NCI-H187 (cell line): ENCODE measurements around the gene NCK2.

Experiments used
- DNase-seq, 2 experiments: peaks; one replicate each; lab custom pipeline; 2025; lab: John Stamatoyannopoulos, UW

NCK2 gene

DNA sequence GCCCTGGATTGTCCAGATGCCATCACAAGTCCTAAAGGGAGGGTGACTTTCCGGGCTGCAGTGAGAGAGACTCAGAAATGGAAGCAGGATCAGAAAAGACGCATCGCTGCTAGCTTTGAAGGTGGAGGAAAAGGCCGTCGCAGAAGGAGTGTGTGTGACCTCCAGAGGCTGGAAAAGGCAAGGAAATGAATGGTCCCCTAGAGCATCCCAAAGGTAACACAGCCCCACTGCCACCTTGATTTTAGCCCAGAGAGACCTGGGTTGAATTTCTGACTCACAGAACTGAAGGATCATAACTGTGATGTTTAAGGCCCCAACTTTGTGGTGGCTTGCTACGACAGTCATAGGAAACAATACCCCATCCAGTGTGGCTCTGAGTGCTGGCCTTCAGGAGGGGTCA, 8.6 kb upstream of the NCK2 start:
- DNase-seq = no peak

DNA sequence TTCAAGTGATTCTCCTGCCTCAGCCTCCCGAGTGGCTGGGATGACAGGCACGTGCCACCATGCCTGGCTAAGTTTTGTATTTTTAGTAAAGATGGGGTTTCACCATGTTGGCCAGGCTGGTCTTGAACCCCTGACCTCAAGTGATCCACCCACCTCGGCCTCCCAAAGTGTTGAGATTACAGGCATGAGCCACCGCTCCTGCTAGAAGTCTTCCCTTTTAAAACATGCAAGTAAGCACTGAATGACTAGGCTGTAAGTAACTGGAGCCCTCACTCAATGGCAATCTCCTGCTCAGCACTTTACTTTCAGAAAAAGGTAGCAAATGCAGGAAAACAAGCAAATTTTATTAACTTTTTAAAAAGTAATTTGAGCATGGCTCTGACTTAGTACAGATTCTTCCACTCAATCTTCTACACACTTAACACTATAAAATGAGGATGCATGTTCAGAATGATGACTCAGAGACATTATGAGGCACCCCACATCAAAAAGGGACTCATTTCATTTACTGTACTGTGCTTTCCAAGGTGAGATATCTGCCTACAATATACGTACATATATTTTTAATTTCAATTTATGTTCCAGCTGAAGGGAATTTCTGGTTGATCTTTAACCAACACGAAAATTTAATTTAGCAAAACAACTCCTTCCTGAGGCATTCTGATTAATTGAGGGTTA, 6.6 kb upstream of the NCK2 start:
- no peak for DNase-seq

DNA sequence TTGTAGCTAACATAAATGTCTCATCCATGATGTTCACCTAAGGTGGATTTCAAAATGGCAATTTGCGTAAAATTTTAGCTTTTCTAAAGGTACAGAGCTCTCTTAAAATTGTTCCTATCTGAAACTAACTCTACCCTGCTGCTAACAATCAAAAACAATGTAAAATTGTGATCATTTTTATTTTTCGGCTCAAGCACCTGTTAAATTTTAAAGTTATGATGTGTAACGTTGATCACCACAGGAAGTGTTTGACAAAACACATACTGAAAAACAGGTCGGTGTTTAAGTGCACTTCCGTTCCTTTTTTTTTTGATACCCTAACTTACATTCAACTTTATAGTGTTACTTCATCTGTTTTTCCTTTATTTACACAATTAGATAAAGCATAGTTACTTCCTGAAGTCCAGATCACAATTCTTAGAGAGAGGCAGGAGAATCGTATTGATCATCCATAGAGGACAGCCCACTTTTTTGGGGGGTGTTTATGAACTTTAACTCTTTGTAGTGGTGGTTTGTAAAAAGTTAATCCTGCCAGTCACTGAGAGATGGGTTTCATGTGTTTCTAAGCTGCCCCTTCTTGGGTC, 6.0 kb upstream of the NCK2 start:
- DNase-seq = no peak

DNA sequence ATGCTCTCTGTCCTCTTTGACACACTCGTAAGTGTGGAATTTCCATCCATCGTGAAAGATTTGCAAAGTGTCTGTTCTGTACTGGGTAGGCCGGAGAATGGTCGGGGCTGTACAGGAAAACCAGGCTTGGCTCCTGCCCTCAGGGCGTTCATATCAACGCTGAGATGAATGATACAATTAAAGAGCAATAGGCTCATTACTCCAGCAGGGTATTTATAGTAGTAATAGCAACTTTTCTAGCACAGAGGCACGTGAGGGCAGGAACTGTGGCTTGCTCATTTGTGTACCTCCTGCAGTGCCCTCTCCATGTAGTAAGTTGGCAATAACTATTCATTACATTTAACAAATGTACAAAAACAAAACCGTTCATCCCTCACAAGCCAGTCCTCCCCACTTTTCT, 5.3 kb upstream of the NCK2 start:
- no peak for DNase-seq

DNA sequence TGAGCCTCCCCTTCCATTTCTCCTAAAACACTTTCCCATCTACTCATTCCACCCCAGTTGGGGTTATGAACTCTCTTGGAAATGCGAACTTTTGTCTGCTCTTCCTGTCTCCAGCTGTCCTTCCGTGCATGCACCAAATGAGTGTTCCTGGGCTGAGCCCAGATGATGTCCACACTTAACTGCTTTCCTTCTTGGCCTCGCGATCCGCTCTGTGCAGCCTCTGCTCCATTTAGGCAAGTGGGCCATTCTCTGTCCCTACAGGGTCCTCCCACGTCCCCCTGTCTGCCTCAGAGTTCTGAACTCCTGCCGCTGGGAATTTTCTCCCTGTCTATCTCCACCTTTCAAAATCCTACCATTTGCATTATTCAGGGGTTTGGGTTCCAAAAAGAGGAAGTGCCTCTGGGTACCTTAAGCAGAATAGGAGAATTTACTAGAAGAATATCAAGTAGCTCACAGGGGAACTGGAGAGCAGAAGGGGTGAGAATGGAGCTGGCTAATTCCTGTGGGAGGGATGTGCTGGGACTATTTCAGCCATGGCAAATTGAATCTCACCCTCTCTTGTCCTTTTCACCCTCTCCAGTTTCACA, 4.7 kb upstream of the NCK2 start:
- no peak for DNase-seq

DNA sequence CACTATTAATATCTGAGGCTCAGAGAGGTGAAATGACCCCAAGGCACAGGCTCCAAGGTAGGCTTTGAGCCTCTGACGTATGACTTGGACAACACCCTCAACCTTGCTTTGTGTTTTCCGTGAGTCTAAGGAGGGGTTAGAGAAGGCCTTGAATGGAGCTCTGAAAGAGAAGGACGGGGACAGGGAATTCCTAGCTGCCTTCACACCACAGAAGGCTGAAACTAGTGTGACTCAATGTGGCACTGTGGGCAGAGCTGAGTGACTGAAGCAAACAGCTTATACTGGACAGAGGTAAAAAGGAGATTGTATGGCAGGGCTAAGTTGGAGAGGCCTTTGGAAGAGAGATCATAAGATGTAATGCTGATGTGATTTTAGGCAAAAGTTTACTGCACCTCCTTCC, 3.5 kb upstream of the NCK2 start:
- no peak for DNase-seq

DNA sequence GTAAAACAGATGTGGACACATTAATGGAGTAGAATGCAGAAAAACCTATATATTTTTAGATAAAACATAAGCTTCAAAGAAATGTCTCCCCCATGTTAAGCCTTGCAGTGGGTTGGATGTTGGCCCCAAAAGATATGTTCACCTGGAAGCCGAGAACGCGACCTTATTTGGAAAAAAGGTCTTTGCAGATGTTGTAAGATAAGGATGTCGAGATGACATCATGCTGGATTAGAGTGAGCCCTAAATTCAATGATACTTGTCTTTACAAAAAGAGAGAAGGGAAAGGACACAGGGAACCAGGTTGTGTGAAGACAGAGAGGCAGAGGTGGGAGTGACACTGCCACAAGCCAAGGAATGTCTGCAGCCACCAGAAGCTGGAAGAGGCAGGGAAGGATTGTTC, 3.1 kb upstream of the NCK2 start:
- no peak for DNase-seq

DNA sequence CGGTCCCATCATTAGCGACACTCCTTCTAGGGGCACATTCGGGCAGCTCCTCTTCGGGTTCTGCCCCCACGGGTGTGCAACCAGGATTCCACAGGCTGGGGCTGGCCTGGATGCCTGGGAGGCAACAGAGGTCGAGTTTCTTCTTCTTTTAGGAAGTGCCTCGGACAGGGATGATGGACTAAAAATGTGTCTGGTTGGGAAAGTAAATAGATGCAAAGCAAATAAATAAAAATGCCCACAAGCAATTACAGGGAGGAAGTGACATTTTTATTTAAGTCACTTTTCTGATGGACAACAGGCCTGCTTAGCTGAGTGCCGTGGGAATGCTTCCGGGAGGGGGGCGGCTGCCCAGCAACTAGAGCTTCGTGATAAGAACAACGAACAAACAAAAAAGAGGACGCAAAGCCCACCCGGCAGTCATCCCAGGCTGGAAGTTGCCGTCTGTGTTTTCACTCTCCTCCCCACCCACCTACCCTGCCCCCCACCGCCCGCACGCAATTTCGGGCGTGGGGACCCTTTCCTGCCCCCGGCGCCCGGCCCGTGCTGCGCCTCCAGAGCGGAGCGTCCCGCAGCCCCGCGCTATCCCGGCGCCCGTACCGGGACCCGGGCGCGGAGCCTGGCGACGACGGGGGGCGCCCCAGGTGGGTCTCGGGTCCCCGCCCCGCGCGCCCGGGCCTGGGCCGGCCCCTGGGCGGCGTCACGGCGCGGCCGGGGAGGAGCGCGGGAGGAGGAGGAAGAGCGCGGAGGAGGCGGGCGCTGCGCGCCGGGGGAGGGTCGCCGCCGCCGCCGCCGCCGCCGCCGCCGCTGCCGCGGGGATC, 412 bp upstream of the NCK2 start:
- no peak for DNase-seq

DNA sequence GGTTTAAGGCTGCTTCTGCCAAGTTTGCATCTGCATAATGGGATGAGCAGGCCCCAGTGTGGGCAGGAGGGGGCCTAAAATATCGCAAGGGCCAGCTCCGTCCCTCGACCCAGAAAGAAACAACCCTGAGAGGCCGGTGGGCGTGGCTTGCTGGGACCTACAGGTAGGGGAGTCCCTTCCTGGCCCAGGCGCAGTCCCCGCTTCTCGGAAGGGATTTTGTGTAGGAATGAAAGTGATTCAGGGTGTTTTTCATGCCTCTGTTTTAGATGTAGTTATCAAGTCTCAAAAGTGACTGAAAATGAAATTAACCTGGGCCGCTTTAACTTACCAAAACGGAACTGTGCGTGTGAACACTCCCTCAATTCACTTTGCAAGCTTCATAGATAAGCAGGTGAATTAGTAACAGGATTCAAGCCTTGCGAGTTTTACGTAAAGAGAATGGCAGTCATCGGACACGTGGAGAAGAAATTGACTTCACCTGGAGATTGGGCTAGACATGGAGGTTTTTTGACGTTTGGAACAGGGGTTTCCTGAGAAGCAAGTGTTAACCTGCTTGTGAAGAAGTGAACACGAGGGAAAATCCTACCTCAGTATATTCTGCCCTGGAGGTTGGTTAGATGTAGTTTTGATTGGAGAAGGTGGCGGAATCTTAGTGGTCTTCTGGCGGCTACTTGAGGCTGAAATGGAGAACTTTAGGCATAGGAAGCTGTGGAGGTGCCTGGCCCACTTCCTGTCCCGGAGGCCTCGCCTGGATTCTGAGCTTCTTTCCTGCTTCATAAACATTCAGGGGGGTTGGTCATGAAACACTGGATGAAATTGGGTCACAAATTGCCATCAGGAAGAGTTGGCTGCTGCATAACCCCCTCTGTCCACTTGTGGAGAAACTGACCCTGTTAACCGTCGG, 1.7 kb downstream of the NCK2 start:
- DNase-seq = no peak

DNA sequence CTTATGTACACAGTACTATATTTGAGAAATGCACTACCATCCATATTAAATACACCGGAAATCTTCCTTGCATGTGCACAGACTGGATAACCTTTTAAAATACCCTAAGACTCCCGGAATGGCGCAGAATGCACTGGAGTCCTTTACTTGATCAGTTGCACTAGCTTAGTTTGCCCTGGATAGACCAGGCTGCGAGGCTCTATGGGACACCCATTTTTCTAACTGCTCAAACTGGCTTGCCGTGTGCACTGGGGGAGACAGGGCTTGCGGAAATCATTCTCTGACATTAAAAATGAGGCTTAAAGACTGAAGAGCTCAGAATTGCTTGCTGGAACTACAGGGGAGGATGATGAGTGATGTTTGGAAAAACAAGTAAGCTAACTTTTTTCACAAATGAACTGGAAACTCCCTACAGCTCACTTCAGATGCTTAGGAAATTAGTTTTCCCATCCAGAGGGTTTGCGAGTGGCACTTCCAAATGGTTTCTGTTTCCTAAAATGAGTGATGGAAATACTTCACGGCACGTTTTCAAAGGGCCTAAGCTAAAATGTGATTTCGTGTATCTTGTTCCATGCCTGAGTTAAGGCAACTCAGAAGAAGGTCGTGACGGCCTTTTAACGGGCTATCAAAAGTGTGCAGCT, 2.7 kb downstream of the NCK2 start:
- DNase-seq = no peak

DNA sequence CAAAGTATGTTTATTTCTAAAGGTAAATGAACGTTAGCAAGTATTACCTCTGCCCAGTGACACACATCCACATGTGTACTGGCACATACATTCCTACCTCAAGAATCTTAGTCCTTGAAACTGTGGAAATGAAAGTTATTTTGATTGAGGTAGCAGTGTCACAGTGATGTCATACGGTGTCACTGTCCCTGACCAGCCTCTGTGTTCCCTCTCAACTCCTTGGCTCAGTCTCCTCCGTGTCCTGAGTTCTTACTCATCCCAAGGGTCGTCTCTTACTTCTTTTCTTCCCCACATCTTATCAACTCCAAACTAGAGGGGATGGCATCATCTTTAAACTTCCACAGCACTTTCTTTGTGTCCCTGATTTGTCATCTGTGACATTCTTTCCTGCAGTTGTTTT, 3.3 kb downstream of the NCK2 start:
- DNase-seq = no peak

DNA sequence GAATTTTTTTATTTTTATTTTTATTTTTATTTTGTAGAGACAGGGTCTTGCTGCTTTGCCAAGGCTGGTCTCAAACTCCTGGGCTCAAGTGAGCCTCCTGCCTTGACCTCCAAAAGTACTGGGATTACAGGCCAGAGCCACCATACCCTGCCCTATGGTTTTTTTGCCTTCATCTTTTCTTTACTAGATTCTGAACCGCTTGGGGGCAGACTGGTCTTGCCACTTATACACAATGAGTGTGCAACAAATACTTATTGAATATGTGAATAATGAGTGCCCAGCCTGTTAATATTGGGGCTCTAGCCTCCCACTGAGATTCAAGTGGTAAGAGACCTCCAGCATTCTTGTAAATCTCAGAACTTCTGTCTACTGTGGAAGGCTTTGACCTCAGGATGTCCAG, 3.9 kb downstream of the NCK2 start:
- no peak for DNase-seq

DNA sequence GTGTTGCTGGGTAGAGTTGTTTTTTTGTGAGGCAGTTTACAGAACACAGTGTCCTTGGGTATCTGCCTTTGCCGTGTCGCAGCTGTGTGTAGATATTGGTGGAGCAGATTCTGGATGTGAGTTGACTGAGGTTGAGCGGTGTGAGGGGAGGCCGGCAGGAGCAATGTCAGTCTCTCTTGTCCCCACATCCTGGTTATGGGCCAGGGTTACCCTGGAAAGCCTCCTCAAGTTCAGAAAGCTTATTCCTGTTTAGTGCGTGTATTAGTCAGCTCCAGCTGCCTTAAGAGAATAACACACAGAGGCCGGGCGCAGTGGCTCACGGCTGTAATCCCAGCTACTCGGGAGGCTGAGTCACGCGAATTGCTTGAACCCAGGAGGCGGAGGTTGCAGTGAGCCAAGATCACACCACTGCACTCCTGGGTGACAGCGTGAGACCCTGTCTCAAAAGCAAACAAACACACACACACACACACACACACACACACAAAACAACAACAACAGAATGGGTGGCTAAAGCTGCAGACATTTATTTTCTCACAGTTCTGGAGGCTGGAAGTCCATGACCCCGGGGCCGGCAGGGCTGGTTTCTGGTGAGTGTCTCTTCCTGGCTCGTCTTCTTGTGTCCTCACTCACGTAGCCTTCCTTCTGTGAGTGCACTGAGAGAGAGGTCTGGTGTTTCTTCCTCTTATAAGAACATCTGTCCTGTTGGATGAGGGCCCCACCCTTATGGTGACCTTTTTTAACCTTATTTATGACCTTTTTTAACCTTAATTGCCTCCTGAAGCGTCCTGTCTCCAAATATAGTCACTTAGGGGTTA, 5.1 kb downstream of the NCK2 start:
- DNase-seq = no peak

DNA sequence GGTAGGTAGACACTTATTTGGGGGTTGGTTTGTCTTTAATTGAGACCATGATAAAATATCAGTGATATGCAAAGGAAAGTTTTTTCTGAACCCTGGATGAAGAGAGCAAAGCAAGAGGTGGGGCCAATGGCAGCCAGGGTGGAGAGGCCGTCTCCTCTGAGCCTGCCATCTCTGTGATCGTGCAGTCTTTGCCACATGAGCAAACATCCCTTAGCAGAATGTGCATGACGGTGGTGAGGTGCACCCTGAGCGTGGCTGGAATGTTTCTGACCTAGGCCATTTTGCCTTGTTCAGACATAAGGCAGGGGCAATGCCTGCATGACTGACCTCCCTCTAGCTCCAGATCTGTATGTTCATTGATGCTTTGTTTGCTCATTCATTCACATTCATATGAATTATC, 6.0 kb downstream of the NCK2 start:
- no peak for DNase-seq

DNA sequence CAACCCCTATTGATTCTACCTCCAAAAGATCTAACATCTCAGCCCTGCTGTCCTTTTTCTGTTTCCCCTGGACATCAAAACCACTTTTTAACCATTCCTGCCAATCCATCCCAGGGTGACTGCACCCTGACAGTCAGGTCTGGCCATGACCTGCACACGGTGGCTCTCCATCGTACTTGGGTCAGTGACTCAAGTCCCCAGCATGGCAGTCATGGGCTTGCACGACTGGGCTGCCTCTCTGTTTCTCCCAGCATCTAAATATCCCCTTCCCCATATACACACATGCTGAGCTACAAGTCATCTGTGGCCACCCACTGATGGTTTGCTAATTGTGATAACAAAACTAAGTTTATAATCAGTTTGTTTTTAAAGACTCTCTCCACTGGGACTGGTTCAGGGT, 6.6 kb downstream of the NCK2 start:
- no peak for DNase-seq

DNA sequence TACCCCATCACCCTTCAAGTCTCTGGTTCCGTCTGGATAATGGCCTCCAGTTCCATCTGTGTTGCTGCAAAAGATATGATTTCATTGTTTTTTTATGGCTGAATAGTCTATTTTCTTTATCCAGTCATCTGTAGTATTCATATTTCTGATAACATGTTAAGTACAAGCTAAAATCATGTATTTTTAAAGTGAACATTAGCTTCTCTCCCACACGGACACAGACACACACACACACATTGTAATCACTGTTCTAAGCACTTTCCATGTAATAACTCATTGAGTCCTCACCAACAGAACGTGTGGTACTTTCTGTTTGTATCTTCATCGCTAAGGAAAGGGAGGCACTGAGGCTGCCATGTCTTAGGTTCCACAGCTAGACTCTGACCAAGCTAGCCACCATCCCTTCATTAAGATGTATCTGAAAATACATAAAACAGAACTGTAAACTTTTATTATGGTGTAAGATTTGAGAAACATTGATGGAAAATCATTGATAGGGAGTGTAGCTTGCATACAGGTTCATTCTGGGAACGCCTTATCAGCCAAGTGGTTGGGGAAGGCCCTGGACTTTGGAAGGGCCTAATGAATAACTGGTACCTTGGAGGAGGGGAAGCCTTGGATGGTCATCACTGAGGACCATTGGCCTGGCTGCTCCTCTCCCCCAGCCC, 8.1 kb downstream of the NCK2 start:
- DNase-seq = no peak

DNA sequence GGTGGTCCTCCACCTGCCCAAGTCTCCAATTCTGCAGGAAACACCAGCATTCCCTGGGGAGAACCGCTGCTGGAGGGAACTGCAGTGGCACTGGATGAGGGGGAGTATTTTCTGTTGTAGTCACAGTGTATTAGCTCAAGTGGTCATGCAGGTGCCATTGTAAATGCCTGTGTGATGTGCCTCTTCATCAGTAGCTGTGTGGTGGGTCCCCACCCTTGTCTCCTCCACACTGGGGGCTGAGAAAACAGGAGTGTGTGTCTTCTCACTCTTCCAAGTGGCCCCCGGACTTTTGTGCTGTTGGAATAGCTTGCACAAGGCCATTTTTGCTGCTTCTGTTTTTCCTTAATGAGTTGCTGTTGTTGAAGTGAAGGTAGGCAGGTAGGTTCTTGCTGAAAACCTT, 8.7 kb downstream of the NCK2 start:
- no peak for DNase-seq

DNA sequence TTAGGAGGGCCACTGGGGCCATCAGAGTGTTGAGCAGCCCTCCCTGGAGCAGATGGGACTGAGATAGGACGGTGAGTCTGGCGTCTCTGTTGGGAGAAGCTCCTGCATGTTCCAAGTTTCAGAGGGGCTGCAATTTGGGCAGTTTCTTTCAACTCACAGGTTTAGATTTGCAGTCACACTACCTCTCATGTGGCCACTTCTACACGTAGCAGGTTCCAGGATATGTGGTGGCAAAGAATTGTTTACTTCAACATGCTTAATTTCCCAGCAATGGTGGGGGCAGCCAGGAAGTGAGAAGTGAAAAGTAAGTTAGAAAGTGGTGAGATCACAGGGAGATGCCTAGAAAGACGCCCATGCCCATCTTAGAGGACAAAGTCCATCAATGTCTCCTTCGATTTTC, 9.3 kb downstream of the NCK2 start:
- no peak for DNase-seq

DNA sequence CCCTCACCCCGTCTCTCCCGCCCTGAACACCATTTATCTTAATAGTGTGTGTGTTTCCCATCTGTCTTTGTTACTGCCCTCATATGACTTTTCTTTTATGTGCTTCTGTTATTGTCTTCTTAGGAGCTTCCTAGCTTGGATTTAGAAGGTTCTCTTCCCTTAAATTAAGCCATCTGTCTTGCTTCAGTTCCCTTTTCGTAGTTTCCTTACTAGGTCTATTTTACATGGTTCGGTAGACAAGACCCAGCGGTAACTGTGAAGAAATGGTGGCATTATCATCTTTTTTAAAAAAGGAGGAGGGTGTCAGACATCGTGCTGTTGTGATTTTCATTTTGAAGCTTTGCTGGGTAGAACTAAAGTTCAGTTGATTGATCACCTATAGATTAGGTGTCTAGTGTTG, 10.3 kb downstream of the NCK2 start:
- DNase-seq = no peak

DNA sequence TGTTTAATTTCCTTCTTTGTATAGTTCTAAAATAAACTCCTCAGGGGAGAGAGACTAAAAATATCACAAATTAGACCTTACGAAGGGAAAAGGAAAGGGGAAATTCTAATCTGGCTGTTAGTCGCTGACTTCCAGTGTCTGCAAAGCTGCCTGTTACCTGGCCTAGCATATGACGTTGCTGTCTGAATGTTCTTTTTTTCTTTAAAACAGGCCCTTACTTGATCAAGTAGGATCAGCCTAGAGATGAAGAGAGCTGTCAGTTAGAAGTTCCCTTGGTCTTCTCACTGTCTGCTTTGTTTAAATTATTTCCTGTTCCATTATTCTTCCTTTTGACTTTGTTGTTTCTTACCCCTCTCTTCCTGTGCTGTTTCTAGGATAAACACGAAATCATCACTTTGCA, 11.2 kb downstream of the NCK2 start:
- no peak for DNase-seq
